H9 (cell line): ENCODE data around the gene F2. TPM values are rescaled to one million over a fixed set of nuclear protein-coding genes. Genes with fewer than 3 reads are reported as not detected.

Experiments used
- DNase-seq: peaks from one replicate; pipeline ENCODE4 v3.0.0-alpha.2; 2017
- H2AFZ ChIP-seq: one replicate; pipeline ENCODE4 v1.6.1; 2013; ENCODE audit warnings: mild to moderate bottlenecking, low read length, control low read depth, moderate library complexity
- H2AK5ac ChIP-seq: 2 replicates; pipeline ENCODE4 v1.6.1; 2013; ENCODE audit warnings: low read length, control low read depth, mixed read lengths; ENCODE audit not compliant: insufficient read length
- H2BK120ac ChIP-seq: one replicate; pipeline ENCODE4 v1.6.1; 2013; ENCODE audit warnings: low read depth, mild to moderate bottlenecking, low read length, control low read depth, inconsistent platforms; ENCODE audit not compliant: poor library complexity, severe bottlenecking
- H2BK12ac ChIP-seq: 2 replicates; pipeline ENCODE4 v1.6.1; 2013; ENCODE audit warnings: low read length, control low read depth, mixed read lengths, low read depth; ENCODE audit not compliant: insufficient read length
- H2BK15ac ChIP-seq: 2 replicates; pipeline ENCODE4 v1.6.1; 2013; ENCODE audit warnings: low read depth, low read length, control low read depth
- H2BK20ac ChIP-seq: one replicate; pipeline ENCODE4 v1.6.1; 2013; ENCODE audit warnings: low read depth, mild to moderate bottlenecking, low read length, control low read depth, inconsistent platforms; ENCODE audit not compliant: poor library complexity, severe bottlenecking
- H2BK5ac ChIP-seq: 2 replicates; pipeline ENCODE4 v1.6.1; 2013; ENCODE audit warnings: low read length, control low read depth, mixed read lengths; ENCODE audit not compliant: insufficient read length
- H3K14ac ChIP-seq: 2 replicates; pipeline ENCODE4 v1.6.1; 2013; ENCODE audit warnings: low read length, control low read depth; ENCODE audit not compliant: insufficient read depth
- H3K18ac ChIP-seq: 2 replicates; pipeline ENCODE4 v1.6.1; 2013; ENCODE audit warnings: low read depth, mild to moderate bottlenecking, mixed read lengths, low read length, control low read depth; ENCODE audit not compliant: insufficient read length
- H3K23ac ChIP-seq: 2 replicates; pipeline ENCODE4 v1.6.1; 2013; ENCODE audit warnings: low read length, control low read depth, mixed read lengths, low read depth; ENCODE audit not compliant: insufficient read length
- H3K23me2 ChIP-seq: 2 replicates; pipeline ENCODE4 v1.6.1; 2013; ENCODE audit warnings: low read depth, mild to moderate bottlenecking, mixed read lengths, low read length, control low read depth; ENCODE audit not compliant: insufficient read length, poor library complexity, severe bottlenecking
- H3K27ac ChIP-seq: 2 replicates; pipeline ENCODE4 v1.5.1; 2013; ENCODE audit warnings: low read length, control low read depth, mixed read lengths, low read depth; ENCODE audit not compliant: insufficient read length
- H3K27me3 ChIP-seq: 2 replicates; pipeline ENCODE4 v1.6.1; 2013; ENCODE audit warnings: low read length, control low read depth, inconsistent platforms; ENCODE audit not compliant: insufficient read depth
- H3K4ac ChIP-seq: 2 replicates; pipeline ENCODE4 v1.6.1; 2013; ENCODE audit warnings: low read depth, mild to moderate bottlenecking, control low read depth, inconsistent platforms, low read length, moderate library complexity
- H3K4me1 ChIP-seq: 2 replicates; pipeline ENCODE4 v1.6.1; 2013; ENCODE audit warnings: low read length, control low read depth, inconsistent platforms; ENCODE audit not compliant: insufficient read depth
- H3K4me2 ChIP-seq: 2 replicates; pipeline ENCODE4 v1.6.1; 2013; ENCODE audit warnings: low read length, control low read depth, mixed read lengths; ENCODE audit not compliant: insufficient read length, insufficient read depth
- H3K56ac ChIP-seq: 2 replicates; pipeline ENCODE4 v1.6.1; 2013; ENCODE audit warnings: low read depth, mild to moderate bottlenecking, mixed read lengths, low read length, control low read depth; ENCODE audit not compliant: insufficient read length
- H3K79me1 ChIP-seq: 2 replicates; pipeline ENCODE4 v1.6.1; 2013; ENCODE audit warnings: low read depth, mild to moderate bottlenecking, moderate library complexity, low read length, control low read depth, inconsistent platforms; ENCODE audit not compliant: insufficient read depth, poor library complexity, severe bottlenecking
- H3K79me2 ChIP-seq: 2 replicates; pipeline ENCODE4 v1.6.1; 2013; ENCODE audit warnings: low read length, control low read depth, inconsistent platforms; ENCODE audit not compliant: insufficient read depth
- H3K9ac ChIP-seq: 2 replicates; pipeline ENCODE4 v1.6.1; 2013; ENCODE audit warnings: low read length, control low read depth, mixed read lengths; ENCODE audit not compliant: insufficient read length; ENCODE audit errors: extremely low read depth
- H3K9me3 ChIP-seq: one replicate; pipeline ENCODE4 v1.6.1; 2013; ENCODE audit warnings: low read depth, low read length, inconsistent platforms; ENCODE audit not compliant: control insufficient read depth
- H3T11ph ChIP-seq: one replicate; pipeline ENCODE4 v1.6.1; 2013; ENCODE audit warnings: mild to moderate bottlenecking, low read length, control low read depth, inconsistent platforms
- H4K20me1 ChIP-seq: one replicate; pipeline ENCODE4 v1.6.1; 2013; ENCODE audit not compliant: control insufficient read depth, insufficient read length, insufficient read depth
- H4K5ac ChIP-seq: 2 replicates; pipeline ENCODE4 v1.6.1; 2013; ENCODE audit warnings: low read depth, mild to moderate bottlenecking, mixed read lengths, low read length, control low read depth; ENCODE audit not compliant: insufficient read length
- H4K8ac ChIP-seq: replicated peaks from 2 replicates; pipeline ENCODE4 v1.6.1; 2013; ENCODE audit warnings: low read length, control low read depth, mixed read lengths, low read depth; ENCODE audit not compliant: insufficient read length
- H4K91ac ChIP-seq: 2 replicates; pipeline ENCODE4 v1.6.1; 2013; ENCODE audit warnings: low read depth, mild to moderate bottlenecking, moderate library complexity, mixed read lengths, low read length, control low read depth; ENCODE audit not compliant: insufficient read length
- H3K27ac Mint-ChIP-seq, 3 experiments: 2 replicates in 2 of 3; 3 replicates in 1 of 3; pipeline ENCODE4 v1.8.0; 2020 to 2021; ENCODE audit warnings: mixed read lengths in 3 of 3, mild to moderate bottlenecking in 1 of 3, moderate library complexity in 1 of 3
- H3K27me3 Mint-ChIP-seq: 2 replicates; pipeline ENCODE4 v1.8.0; 2021; ENCODE audit warnings: low read depth, mild to moderate bottlenecking, moderate library complexity, mixed read lengths
- H3K36me3 Mint-ChIP-seq, 3 experiments: 2 replicates in 2 of 3; 3 replicates in 1 of 3; pipeline ENCODE4 v1.8.0; 2020 to 2021; ENCODE audit warnings: low read depth in 3 of 3, mixed read lengths in 3 of 3; ENCODE audit not compliant: insufficient read depth in 1 of 3
- H3K4me1 Mint-ChIP-seq, 2 experiments: 2 replicates each; pipeline ENCODE4 v1.8.0; 2020; ENCODE audit warnings: mixed read lengths in 2 of 2
- H3K4me3 Mint-ChIP-seq, 2 experiments: 2 replicates in 1 of 2; 3 replicates in 1 of 2; pipeline ENCODE4 v1.8.0; 2020 to 2021; ENCODE audit warnings: mild to moderate bottlenecking in 2 of 2, mixed read lengths in 2 of 2, moderate library complexity in 1 of 2
- H3K9me3 Mint-ChIP-seq, 2 experiments: 2 replicates in 1 of 2; 3 replicates in 1 of 2; pipeline ENCODE4 v1.8.0; 2020; ENCODE audit warnings: mild to moderate bottlenecking in 2 of 2, mixed read lengths in 2 of 2, moderate library complexity in 1 of 2
- WGBS: extraction: QIAGEN DNeasy Blood & Tissue Kit; methylation state at CpG from one replicate; pipeline ENCODE4 v1.1.7; 2013; ENCODE audit warnings: missing lambda C conversion rate, low lambda C conversion rate, mixed read lengths; ENCODE audit not compliant: insufficient read length; ENCODE audit errors: extremely low coverage; 5-methylcytosine and 5-hydroxymethylcytosine counted together
- total RNA-seq: library from RNA; stranded (reverse); gene quantifications from 2 replicates; pipeline ENCODE4 v1.2.1, GENCODE V29; 2021
- TF ChIP-seq, protein P1 (sequence below): fragments of 200-600 bp; sonication (generic); conservative IDR thresholded peaks from 3 replicates; pipeline ENCODE4 v1.8.0; 2021; ENCODE audit warnings: antibody characterized with exemption, mild to moderate bottlenecking

F2 gene
- total RNA-seq, 1 experiment from 2014 or later: not detected

DNA sequence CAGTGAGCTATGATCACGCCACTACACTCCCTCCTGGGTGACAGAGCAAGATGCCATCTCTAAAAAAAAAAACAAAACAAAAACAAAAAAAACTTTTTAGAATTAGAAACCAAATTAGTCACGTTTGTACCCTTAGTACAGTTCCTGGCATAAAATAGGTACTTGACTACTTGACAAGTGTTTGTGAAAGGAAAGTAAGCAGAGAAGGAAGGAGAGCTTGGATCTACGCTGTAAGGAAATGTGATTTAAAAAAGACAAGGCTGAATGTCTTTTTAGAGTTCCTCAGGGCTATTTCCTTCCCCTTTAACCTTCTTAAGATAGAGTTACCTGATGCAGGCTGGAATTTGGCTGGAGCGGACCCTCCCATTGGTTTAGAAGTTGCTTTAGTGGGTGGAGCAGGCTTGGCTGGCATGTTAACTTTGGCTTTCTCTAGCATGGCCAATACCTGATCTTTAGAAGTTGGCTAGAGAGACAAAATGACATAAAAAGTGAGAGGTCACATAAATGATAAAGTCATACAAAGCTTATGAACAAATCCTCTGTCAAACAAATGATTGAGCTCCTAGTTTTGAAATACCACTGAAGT, 50.7 kb downstream of the F2 start:
- Histone ChIP-seq H3K79me1 (no peaks in the 10 kb centered on the region), H2BK15ac (no peak overlapping the region), H3T11ph (no peak overlapping the region), H3K27ac (no peak overlapping the region), H3K23me2 (no peaks in the 10 kb centered on the region), H4K5ac (no peak overlapping the region), H3K27me3 (no peaks in the 10 kb centered on the region), H2AFZ (no peak overlapping the region), H3K56ac (no peak overlapping the region), H4K8ac (no peak overlapping the region), H3K79me2 (no peaks in the 10 kb centered on the region), H4K91ac (no peak overlapping the region), H3K18ac (no peak overlapping the region), H2BK20ac (no peak overlapping the region), H2BK120ac (no peak overlapping the region), H3K4me1 (no peaks in the 10 kb centered on the region), H3K23ac (no peak overlapping the region), H4K20me1 (no peaks in the 10 kb centered on the region), H3K9me3 (no peaks in the 10 kb centered on the region), H3K9ac (no peak overlapping the region), H2BK12ac (no peak overlapping the region), H2BK5ac (no peak overlapping the region), H3K14ac (no peak overlapping the region), H3K4me2 (no peak overlapping the region), H3K4ac (no peak overlapping the region), H2AK5ac (no peak overlapping the region)
- TF ChIP-seq, protein P1, sequence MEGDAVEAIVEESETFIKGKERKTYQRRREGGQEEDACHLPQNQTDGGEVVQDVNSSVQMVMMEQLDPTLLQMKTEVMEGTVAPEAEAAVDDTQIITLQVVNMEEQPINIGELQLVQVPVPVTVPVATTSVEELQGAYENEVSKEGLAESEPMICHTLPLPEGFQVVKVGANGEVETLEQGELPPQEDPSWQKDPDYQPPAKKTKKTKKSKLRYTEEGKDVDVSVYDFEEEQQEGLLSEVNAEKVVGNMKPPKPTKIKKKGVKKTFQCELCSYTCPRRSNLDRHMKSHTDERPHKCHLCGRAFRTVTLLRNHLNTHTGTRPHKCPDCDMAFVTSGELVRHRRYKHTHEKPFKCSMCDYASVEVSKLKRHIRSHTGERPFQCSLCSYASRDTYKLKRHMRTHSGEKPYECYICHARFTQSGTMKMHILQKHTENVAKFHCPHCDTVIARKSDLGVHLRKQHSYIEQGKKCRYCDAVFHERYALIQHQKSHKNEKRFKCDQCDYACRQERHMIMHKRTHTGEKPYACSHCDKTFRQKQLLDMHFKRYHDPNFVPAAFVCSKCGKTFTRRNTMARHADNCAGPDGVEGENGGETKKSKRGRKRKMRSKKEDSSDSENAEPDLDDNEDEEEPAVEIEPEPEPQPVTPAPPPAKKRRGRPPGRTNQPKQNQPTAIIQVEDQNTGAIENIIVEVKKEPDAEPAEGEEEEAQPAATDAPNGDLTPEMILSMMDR: no peak
- Mint-ChIP-seq H3K27ac (peak overlapping the region in 1 of 3 experiments; percentile 25; a peak in 1 of 7 replicates), H3K36me3 (peaks cover 28 to 74% (median 66%) of the 10 kb centered on the region in 3 experiments), H3K9me3 (no peaks in the 10 kb centered on the region), H3K4me3 (no peak overlapping the region), H3K27me3 (no peaks in the 10 kb centered on the region), H3K4me1 (peaks cover 16 to 18% of the 10 kb centered on the region in 2 experiments)
- DNase-seq: no peak
- WGBS: no CpG with 5 or more reads among the region's 4 CpGs
